Right lobe of liver (tissue), 6 donors: Measurements from ENCODE around the gene CDC42EP5. TPM values are rescaled to one million over a fixed set of nuclear protein-coding genes. Genes with fewer than 3 reads are reported as not detected.
A peak's percentile ranks its signal among the peaks of the same experiment; 100 is the strongest.

Source experiments
- ATAC-seq, 4 donors: fragments of 200-7000 bp; cut with Tn5 transposase; one replicate each; pipeline ENCODE4 v1.9.1; 2020; ENCODE audit warnings: mild to moderate bottlenecking in 4 of 4, moderate library complexity in 4 of 4
- DNase-seq, 3 donors: peaks; one replicate each; pipeline ENCODE4 v3.0.0-alpha.2; 2020
- H3K27ac ChIP-seq, 3 donors: fragments of 200-600 bp; one replicate each; pipeline ENCODE4 v1.8.0; 2022
- H3K27me3 ChIP-seq, 2 donors: fragments of 200-600 bp; one replicate each; pipeline ENCODE4 v1.8.0; 2022
- H3K36me3 ChIP-seq, 4 donors: fragments of 200-600 bp; sonication (generic) in 1 of 4; one replicate each; pipeline versions ENCODE4 v1.5.1 to v1.8.0; 2017 to 2022; ENCODE audit warnings: control low read depth in 1 of 4
- H3K4me1 ChIP-seq, 4 donors: fragments of 200-600 bp; sonication (generic) in 1 of 4; one replicate each; pipeline versions ENCODE4 v1.5.1 to v1.8.0; 2017 to 2022; ENCODE audit warnings: control low read depth in 1 of 4
- H3K4me3 ChIP-seq, 3 donors: fragments of 200-600 bp; one replicate each; pipeline ENCODE4 v1.8.0; 2022
- H3K9me3 ChIP-seq, 4 donors: fragments of 200-600 bp; sonication (generic) in 1 of 4; one replicate each; pipeline versions ENCODE4 v1.5.1 to v1.8.0; 2017 to 2022; ENCODE audit warnings: control low read depth in 1 of 4
- CTCF ChIP-seq, 4 donors: fragments of 200-600 bp in 3 of 4; fragments of 450-650 bp in 1 of 4; IDR thresholded peaks; one replicate each; pipeline versions ENCODE4 v1.5.1 to v1.8.0; 2016 to 2022; ENCODE audit warnings: antibody characterized with exemption in 4 of 4, mild to moderate bottlenecking in 2 of 4
- POLR2A ChIP-seq: fragments of 450-650 bp; IDR thresholded peaks from one replicate; pipeline ENCODE4 v1.6.1; 2017; ENCODE audit warnings: antibody characterized with exemption, mild to moderate bottlenecking
- WGBS: methylation state at CpG from one replicate; pipeline ENCODE4 v1.1.6; 2018; ENCODE audit warnings: low coverage, low lambda C conversion rate; ENCODE audit not compliant: insufficient coverage; ENCODE audit errors: missing lambda C conversion rate; 5-methylcytosine and 5-hydroxymethylcytosine counted together
- intact Hi-C, 2 donors: fragments of 100-400 bp; cut with DNase I; formaldehyde crosslinking; loops; one replicate each; pipeline versions ENCODE4 v1.11.2 to v1.14.1; 2022
- total RNA-seq, 6 experiments: library from RNA; depleted of rRNA in 2 of 6; stranded (reverse); fragments of >200 nt in 2 of 6; fragmentation: NEBNext Ultra II Directional in 3 of 6; extraction: Animal tissue kit (Norgen Biotek cat#: 25700) in 3 of 6; gene quantifications; one replicate each; pipeline versions ENCODE4 v1.1.0 to v1.2.4, GENCODE V29; 2016 to 2023
- donor health status: DM: no; HTN: yes; CAD: no.
- donor health status: DM: no; HTN: no; CAD: no.
- donor health status: DM: no; HTN: no; CAD: no.
- donor health status: DM: no; HTN: yes; CAD: no.
- donor health status: DM: no; HTN: yes; CAD: no.

Gene CDC42EP5
- total RNA-seq, 6 experiments from 2014 or later, result 1.3 to 3.7 (median 2.0) TPM

GRCh38 chr19:54485851-54486250 is 12.8 kb upstream of the CDC42EP5 start:
- 30% methylated on average over 2 of the region's 5 CpGs for WGBS
- ATAC-seq (no peak), DNase-seq (no peak)
- Histone ChIP-seq H3K27me3 (peaks cover 0 to 4% of the 10 kb centered on the region in 2 donors), H3K36me3 (no peaks in the 10 kb centered on the region), H3K9me3 (no peaks in the 10 kb centered on the region), H3K4me1 (no peaks in the 10 kb centered on the region), H3K27ac (no peak overlapping the region), H3K4me3 (no peak overlapping the region)
- TF ChIP-seq POLR2A (no peak), CTCF (IDR thresholded peaks at IDR 0.05) (no peak)
- intact Hi-C loops, result no loop called here

GRCh38 chr19:54484451-54484850 is 11.4 kb upstream of the CDC42EP5 start:
- Histone ChIP-seq H3K36me3 (no peaks in the 10 kb centered on the region), H3K9me3 (no peaks in the 10 kb centered on the region), H3K27me3 (peaks cover 0 to 4% of the 10 kb centered on the region in 2 donors), H3K27ac (no peak overlapping the region), H3K4me3 (no peak overlapping the region), H3K4me1 (no peaks in the 10 kb centered on the region)
- intact Hi-C loops, result no loop called here
- TF ChIP-seq POLR2A (no peak), CTCF (IDR thresholded peaks at IDR 0.05) (no peak)
- no peak for ATAC-seq
- DNase-seq, result no peak
- WGBS, result 44% methylated on average over 9 of the region's 10 CpGs

- no peak for ATAC-seq
- Histone ChIP-seq H3K27ac (no peak overlapping the region), H3K9me3 (no peaks in the 10 kb centered on the region), H3K36me3 (no peaks in the 10 kb centered on the region), H3K27me3 (peaks cover 0 to 4% of the 10 kb centered on the region in 2 donors), H3K4me1 (no peaks in the 10 kb centered on the region), H3K4me3 (no peak overlapping the region)
- 35% methylated on average over 3 of the region's 3 CpGs for WGBS
- intact Hi-C loops, result no loop called here
- DNase-seq, result no peak
- no peak for TF ChIP-seq POLR2A
- TF ChIP-seq CTCF (IDR thresholded peaks at IDR 0.05), result no peak
These were observed 9.8 kb upstream of the CDC42EP5 start for GRCh38 chr19:54482889-54483288.

GRCh38 chr19:54481326-54481930 is 8.3 kb upstream of the CDC42EP5 start:
- peak; percentile 59 to 63 (median 62) for ATAC-seq
- no peaks in the 10 kb centered on the region for H3K36me3 ChIP-seq
- no peaks in the 10 kb centered on the region for H3K9me3 ChIP-seq
- no peaks in the 10 kb centered on the region for H3K4me1 ChIP-seq
- 8% methylated on average over 16 of the region's 16 CpGs for WGBS
- peaks cover 0 to 4% of the 10 kb centered on the region in 2 donors for H3K27me3 ChIP-seq
- no peak overlapping the region for H3K4me3 ChIP-seq
- intact Hi-C loops, result no loop called here
- DNase-seq, result no peak
- no peak overlapping the region for H3K27ac ChIP-seq
- TF ChIP-seq CTCF (IDR thresholded peaks at IDR 0.05) (peak; percentile 33 to 70 (median 56)), POLR2A (no peak)
